Loucy (cell line): Measurements from ENCODE around the gene SPINT2.

ENCODE experiments used
- CTCF ChIP-seq: fragments of 200-600 bp; sonication (generic); conservative IDR thresholded peaks from 2 replicates; pipeline ENCODE4 v1.5.1; 2014; ENCODE audit warnings: mild to moderate bottlenecking, antibody characterized with exemption, low read length
- EZH2phosphoT487 ChIP-seq: fragments of 200-600 bp; IDR thresholded peaks from 2 replicates; pipeline ENCODE4 v1.6.1; 2018; ENCODE audit warnings: antibody characterized with exemption, mild to moderate bottlenecking, moderate library complexity, borderline replicate concordance

DNA sequence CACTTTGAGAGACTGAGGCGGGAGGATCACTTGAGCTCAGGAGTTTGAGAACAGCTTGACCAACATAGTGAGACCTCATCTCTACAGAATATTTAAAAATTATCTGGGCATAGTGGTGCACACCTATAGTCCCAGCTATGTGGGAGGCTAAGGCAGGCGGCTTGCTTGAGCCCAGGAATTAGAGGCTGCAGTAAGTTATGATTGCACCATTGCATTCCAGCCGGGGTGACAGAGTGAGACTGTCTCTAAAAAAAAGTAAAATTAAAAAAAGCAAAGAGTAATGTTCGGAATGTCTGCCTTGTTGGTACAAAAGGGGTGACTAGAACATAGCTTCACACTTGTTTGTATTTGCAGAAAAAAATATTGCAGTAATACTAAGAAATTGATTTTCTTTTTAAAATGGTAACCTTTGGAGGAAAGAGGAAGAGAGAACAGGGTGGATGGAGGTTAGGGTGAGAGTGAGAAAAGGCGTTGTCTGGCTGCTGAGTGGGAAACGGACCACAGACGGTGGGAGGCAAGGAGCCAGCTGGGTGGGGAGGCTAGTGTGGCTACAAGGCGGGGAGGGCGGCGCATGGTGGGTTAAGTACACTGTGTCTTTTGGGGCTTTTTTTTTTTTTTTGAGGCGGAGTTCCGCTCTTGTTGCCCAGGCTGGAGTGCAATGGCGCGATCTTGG lies 18.4 kb upstream of the SPINT2 start:
- TF ChIP-seq CTCF (no peak), EZH2phosphoT487 (no peak)
